ENCODE results near the gene SSC5D. TPM values are rescaled to one million over a fixed set of nuclear protein-coding genes. Genes with fewer than 3 reads are reported as not detected.

The SSC5D gene
- total RNA-seq, 1 donor from 2014 or later, result 0.24 TPM

- ATAC-seq, result no peak
Measured at GRCh38 chr19:55539090-55539984, 51.1 kb downstream of the SSC5D start.

- ATAC-seq, result no peak
Measured at GRCh38 chr19:55540619-55541018, 52.4 kb downstream of the SSC5D start.

- no peak for ATAC-seq
Measured at GRCh38 chr19:55541091-55541490, 52.9 kb downstream of the SSC5D start.

- ATAC-seq, result no peak
Measured at GRCh38 chr19:55542292-55542855, 54.1 kb downstream of the SSC5D start.

- ATAC-seq, result no peak
Measured at GRCh38 chr19:55543567-55543966, 55.3 kb downstream of the SSC5D start.

GRCh38 chr19:55544014-55544413, 55.8 kb downstream of the SSC5D start:
- no peak for ATAC-seq

GRCh38 chr19:55544776-55545439, 56.7 kb downstream of the SSC5D start:
- peak; percentile 20 for ATAC-seq

GRCh38 chr19:55545443-55545842, 57.2 kb downstream of the SSC5D start, which contains the start of gene SBK3:
Gene SBK3 (minus strand): TSS chr19:55545543. CDS start chr19:55545543, 0 bp downstream.
- no peak for ATAC-seq

- no peak for ATAC-seq
Measured at GRCh38 chr19:55546011-55546410, 57.8 kb downstream of the SSC5D start.

- peak; percentile 90 for ATAC-seq
Measured at GRCh38 chr19:55546822-55547614, 58.8 kb downstream of the SSC5D start.

GRCh38 chr19:55549500-55550320, 61.5 kb downstream of the SSC5D start:
- peak; percentile 12 for ATAC-seq

GRCh38 chr19:55550321-55550650, 62.0 kb downstream of the SSC5D start:
- no peak for ATAC-seq

- ATAC-seq, result no peak
Measured at GRCh38 chr19:55552206-55552605, 64.0 kb downstream of the SSC5D start.

- no peak for ATAC-seq
Measured at GRCh38 chr19:55552620-55553019, 64.4 kb downstream of the SSC5D start.

GRCh38 chr19:55553217-55554182, 65.3 kb downstream of the SSC5D start:
- ATAC-seq, result no peak

- ATAC-seq, result no peak
Measured at GRCh38 chr19:55554302-55554701, 66.1 kb downstream of the SSC5D start.

- no peak for ATAC-seq
Measured at GRCh38 chr19:55554741-55555152, 66.5 kb downstream of the SSC5D start.

GRCh38 chr19:55559684-55560083, 71.4 kb downstream of the SSC5D start:
- no peak for ATAC-seq

GRCh38 chr19:55563261-55563690, 75.0 kb downstream of the SSC5D start:
- peak; percentile 18 for ATAC-seq

GRCh38 chr19:55566823-55567222, 78.6 kb downstream of the SSC5D start:
- ATAC-seq, result no peak

All from esophagus mucosa (tissue), 1 donor.